HG02943 (cell line): ENCODE data around the gene IMPDH1.
A peak's percentile ranks its signal among the peaks of the same experiment; 100 is the strongest.

Experiments used
- ATAC-seq: cut with Tn5 transposase; IDR thresholded peaks from one replicate; pipeline ENCODE4 v1.9.1; 2021; ENCODE audit warnings: mild to moderate bottlenecking, low read depth, moderate library complexity; ENCODE audit not compliant: unreplicated experiment

The IMPDH1 gene

GRCh38 chr7:128363261-128363721, 46.5 kb downstream of the IMPDH1 start:
- ATAC-seq, result no peak

GRCh38 chr7:128362670-128363069, 47.1 kb downstream of the IMPDH1 start:
- no peak for ATAC-seq

DNA sequence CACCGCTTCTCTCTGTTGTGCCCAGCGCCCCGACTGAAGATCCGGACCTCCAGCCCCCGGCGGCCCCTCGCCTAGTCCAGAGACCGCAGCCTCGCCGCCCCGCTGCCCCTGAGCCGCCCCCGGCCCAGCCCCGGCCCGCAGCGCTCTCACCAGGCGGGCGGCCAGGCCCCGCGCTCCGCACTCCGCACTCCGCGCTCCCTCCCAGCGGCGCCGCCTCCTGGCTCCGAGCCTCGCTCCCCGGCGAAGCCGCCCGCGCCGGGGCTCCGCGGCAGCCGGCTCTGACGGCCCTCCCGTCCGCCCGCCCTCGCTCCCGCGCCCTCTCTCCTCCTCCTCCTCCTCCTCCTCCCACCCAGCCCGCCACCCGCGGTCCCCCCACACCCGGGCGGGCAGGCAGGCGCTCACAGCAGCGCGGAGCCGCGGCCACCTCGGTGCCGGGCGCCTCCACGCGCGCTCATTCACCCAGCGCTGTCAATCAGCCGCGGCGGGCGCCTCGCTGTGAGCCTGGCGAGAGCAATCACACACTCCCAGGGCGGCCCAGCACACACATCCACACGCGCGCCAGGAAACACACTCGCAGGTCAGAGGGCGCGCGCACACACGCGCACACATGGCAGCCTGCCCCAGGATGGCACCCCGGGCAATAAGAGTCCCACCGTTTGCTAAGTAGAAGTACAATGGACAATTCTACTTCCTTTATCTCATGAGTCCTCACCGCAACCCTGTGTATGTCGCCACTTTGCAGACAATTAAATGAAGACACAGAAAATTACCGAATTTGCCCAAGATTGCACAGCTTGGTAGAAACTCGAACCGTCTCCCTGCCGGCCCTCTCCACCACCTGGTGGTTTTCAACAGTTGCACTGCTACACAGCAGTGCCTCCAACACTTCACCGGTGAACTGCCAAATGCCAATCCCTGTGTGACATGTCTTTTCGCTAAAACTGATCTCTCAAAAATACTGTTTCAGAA, 48.1 kb downstream of the IMPDH1 start, which contains the start of gene PRRT4:
TSS of gene PRRT4 (minus strand) at position 280 of the 969 bp plus-strand sequence.
- ATAC-seq, result no peak

DNA sequence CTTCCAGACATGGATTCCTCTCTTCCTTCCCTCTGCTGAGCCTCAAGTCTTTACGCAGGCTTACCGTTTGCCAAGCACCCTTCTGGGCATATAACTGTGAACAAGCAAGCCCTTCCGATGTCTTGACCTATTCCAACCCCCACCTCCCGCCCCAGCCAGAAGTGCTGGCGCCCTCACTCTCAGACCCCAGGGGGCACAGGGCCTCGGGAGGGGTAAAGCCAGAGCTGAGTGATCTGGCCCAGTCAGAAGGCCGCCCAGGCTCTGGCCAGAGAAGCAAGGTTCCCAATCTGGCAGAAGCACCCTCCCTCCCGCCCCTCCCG, 49.5 kb downstream of the IMPDH1 start:
- ATAC-seq, result no peak

DNA sequence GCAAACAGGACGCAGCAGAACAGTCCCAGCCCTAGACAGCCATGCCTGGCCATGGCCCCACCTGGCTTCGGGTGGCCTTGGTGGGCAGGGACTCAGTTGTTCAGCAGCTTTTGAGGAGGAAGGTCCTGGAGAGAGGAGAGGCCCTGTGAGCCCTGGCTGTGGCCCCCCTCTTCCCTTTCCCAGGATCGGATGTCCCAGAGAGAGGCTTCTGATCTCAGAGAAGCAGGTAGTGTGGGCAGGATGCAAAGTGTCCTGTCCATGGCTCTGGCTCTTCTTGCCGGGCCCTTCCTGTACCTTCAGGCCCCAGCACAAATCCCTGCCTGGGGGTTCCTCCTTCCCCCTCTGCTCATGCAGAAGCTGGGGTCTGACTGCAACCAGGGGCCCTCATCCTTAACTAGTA, 49.8 kb downstream of the IMPDH1 start:
- no peak for ATAC-seq

DNA sequence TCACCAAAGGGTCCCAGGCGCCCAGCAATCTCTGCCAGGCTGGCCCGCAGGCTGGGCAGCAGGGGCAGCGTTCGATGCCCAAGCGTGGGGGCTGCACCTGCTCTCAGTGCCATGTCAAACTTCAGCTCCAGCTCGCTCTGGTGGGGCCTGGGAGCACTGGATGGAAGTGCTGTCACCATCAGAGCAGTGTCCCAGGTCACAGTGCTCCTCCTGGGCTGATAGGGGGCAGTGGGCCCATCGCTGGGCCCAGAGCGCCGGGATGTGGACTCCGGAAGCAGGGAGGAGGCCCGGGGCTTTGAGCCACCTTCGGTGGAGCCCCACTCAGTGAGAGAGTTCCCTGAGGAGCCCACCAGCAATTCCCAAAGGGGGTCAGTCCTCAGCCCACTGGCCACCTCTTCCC, 50.4 kb downstream of the IMPDH1 start:
- ATAC-seq, result no peak

DNA sequence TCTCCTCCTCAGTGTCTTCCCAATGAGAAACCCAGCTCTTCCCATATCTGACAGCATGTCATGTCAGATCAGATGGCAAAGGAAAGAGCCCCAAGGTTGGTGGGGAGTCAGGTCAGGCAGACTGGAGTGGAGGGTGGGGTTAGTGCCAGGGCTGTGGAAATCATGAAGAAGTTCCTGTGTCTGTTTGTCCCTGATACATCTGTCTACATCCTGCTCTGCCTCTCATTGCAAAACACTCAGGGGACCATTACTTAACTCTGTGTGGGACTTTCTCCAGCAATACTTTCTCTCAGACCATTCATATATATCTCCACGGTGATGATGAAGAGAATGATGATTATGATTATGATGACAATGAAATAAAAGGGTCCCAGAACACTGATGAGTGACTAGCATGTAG, 51.5 kb downstream of the IMPDH1 start:
- no peak for ATAC-seq

GRCh38 chr7:128357217-128357613, 52.6 kb downstream of the IMPDH1 start:
- ATAC-seq, result no peak

DNA sequence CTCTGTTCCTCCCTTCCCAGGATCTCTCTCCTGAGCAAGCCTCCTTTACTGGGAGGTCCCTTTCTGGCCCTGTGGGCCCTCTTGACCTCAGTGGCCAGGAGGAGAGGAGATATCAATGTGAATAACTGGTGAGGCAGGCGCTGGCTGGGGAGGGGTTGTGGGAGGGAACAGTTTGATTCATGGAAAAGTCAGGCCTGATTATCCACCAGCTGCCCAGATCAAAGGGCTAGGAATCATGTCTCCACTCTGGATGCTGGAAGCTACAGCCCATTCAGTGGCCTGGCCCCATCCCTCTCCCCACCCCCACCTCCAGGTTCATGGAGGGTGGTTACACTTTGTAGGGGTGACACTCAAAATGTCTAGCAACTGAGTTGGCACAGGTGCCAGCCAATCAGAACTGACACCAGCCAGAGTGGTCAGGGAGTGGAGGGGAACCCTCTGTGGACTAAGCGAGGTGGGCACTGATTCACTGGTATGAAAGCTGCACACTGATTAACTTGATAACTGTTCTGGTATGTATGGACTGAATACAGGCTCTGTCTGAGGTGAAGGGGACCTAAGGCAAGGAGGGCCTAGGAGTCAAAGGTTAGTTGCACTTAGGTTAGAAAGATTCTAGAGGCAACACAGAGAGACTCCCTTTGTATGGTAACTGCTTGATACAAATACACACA, 53.1 kb downstream of the IMPDH1 start:
- ATAC-seq, result no peak

- ATAC-seq, result no peak
Measured at GRCh38 chr7:128353610-128354009, 56.2 kb downstream of the IMPDH1 start.

- ATAC-seq, result no peak
Measured at GRCh38 chr7:128353189-128353588, 56.6 kb downstream of the IMPDH1 start.

- ATAC-seq, result no peak
Measured at GRCh38 chr7:128352636-128353035, 57.1 kb downstream of the IMPDH1 start.

GRCh38 chr7:128352153-128352537, 57.6 kb downstream of the IMPDH1 start:
- no peak for ATAC-seq

DNA sequence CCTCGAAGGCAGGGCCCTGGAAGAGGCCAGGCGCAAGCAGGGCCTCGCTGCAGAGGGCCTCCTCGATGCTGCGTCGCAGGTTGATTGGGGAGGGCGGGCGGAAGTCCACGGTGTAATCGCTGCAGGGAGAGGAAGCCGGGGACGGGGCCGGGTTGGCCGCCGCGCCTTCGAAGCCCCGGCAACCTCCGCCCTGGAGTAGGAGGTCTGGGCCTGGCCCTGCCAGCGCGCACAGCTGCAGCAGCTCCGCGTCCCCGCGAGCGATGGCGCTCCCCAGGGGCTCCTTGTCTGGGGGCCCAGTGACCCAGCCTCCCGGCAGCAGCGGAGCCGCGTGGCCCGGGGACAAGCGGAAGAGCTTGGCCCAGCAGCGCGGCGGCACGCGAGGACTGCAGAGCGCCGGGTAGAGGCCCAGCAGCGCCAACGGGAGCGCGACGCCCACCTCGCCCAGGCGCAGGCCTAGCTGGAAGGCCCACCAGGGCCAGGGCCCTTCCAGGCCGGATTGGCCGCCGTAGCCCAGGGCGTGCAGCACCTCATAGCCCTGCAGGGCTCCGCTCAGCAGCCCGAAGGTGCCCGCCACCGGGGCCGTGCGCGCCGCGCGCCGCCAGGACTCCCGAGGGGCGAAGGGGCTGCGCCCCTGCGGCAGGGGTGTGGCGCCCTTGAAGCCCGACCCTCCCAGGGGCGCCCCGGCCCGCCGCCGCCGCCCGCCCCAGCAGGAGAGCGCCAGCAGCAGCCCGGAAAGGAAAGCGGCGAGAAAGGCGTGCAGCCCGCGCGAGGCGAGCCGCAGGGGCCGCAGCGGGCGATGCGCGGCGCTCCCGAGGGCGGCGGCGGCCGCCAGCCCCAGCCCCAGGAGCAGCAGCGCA, 58.3 kb downstream of the IMPDH1 start:
- ATAC-seq, result no peak

DNA sequence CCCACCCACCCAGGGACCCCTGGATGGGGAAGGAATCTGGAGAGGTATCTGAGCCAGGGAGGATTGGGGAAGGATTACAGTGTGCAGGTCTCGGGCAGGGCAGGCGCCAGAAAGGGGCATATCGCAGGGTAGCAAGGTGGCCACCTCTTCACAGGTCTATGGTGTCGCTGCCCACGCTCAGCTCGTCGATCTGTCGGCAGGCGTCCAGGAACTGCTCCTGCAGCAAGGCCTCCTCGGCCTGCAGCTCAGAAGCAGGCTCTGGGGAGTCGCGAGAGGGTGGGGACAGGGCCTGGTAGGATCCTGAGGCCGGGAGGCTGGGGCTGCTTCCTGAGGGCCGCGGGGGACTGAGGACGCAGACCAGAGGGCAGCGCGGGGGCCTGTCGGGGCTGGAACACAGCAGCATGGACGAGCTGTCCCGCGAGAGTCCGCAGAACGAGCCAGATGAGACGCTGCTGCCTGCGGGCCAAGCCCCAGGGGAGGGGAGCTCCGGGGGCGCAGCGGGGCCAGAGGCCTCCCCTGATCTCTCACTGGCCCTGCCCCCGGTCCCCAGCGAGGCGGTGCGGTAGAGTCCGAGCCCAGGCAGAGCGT, 59.0 kb downstream of the IMPDH1 start:
- ATAC-seq, result no peak

DNA sequence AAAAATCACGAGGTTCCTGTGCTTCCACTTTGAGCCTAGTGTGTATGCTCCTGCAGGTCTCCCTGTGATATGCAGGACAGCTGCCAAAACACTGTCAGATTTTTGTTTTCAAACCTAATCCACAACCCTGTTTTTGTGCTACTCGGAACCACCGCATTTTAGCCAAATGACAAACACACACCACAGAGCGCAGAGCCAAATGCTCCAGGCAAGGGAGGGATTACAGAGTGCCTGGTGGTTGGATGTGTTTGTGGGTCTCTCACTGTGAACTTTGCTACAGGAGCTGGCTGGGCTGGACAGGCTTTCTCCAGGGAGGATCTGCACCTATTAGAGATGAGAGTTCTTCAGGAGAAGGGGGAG, 60.3 kb downstream of the IMPDH1 start:
- no peak for ATAC-seq

DNA sequence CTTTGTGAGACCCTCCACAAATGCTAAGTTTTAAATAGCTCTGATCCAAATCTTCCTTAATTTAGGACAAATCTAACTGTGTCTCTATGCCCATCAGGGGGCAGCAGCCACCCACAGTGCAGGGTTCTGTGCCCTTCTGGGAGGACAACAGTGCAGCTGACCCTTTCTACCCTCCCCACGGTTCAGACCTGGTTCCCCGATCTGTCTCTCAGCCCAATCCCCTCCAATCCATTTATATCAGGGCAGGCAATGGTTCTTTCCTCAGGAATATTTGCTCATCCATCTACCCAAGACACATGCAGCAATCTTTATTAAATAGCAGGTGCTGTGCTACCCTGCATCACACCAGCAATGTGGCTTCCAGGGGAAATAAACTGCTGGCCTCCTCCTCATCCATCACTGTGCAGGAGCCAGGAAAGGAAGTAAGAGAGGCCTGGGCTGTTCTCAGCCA, 62.1 kb downstream of the IMPDH1 start:
- ATAC-seq, result no peak

- ATAC-seq, result no peak
Measured at GRCh38 chr7:128344431-128344774, 65.4 kb downstream of the IMPDH1 start.

DNA sequence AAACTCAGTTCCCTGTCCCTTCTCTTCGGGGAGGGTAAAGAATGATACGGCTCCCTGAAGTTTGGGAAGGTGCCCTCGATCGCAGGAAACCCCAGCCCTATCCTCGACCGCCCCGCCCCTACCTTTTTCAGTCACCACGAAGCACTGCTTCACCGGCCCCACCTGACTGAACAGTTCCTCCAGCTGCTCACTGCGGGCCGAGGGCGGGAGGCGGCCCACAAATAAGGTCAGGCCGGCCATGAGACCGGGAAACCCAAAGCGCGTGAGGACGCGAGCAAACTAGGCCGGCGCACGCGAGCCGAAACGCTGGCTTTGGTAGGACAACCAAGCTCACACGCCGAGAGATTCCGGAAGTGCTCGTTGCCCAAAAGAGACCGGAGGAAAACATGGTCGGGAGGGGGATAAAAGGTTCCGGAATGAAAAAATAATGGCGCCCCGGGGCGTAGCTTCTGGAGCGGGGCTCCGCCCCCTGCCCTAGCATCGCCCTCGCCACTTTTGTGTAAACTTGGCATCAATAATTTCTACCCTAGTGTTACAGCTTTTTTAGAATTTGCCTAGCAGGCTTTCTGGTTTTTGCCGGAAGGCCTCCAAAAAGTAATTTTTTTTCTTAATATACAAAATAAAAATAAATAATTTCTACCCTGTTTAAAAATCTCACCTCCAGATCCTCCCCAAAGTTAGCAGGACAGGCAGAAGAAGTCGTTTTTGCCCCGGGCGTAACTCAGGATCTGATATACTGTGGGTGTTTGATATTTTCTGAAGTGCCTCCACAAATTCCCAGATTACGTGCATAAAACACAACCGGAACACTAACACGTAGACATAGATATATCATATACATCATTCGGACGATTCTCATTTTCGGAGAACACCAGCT, 66.0 kb downstream of the IMPDH1 start, which contains the start of gene RBM28:
TSS of gene RBM28 (minus strand) at position 355 of the 877 bp plus-strand sequence. CDS start at position 240, 115 bp downstream.
- peak; percentile 97 for ATAC-seq
